ENCODE measurements around the gene OPCML.

Gene OPCML

DNA sequence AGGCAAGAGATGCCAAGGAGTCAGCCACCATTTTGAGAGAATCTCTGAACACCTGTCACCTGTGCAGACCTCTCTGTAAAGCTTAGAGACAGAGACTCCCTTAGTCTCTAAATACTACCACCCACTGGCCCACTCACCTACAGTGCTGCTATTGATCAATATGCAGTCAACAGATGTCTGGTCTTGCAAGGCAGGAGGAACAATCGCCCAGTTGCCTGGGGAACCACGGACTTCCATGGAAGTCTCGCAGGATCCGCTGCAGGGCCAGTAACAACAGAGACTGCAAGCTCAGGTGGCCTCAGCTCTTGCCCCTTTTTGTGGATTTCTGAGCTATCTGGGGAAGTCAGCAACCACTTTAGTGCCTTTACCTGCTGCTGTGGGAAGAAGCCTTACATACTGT, 195.1 kb downstream of the OPCML start:
- in situ Hi-C loops (cut with MboI; ENCODE audit: low sequenced_read_pairs, unreplicated experiment) = no loop called here
- no peak for DNase-seq (ENCODE audit: low spot score)
- TF ChIP-seq, protein P1, sequence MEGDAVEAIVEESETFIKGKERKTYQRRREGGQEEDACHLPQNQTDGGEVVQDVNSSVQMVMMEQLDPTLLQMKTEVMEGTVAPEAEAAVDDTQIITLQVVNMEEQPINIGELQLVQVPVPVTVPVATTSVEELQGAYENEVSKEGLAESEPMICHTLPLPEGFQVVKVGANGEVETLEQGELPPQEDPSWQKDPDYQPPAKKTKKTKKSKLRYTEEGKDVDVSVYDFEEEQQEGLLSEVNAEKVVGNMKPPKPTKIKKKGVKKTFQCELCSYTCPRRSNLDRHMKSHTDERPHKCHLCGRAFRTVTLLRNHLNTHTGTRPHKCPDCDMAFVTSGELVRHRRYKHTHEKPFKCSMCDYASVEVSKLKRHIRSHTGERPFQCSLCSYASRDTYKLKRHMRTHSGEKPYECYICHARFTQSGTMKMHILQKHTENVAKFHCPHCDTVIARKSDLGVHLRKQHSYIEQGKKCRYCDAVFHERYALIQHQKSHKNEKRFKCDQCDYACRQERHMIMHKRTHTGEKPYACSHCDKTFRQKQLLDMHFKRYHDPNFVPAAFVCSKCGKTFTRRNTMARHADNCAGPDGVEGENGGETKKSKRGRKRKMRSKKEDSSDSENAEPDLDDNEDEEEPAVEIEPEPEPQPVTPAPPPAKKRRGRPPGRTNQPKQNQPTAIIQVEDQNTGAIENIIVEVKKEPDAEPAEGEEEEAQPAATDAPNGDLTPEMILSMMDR (IDR thresholded peaks at IDR 0.05; ENCODE audit: borderline replicate concordance, control extremely low read depth, extremely low read depth, insufficient read depth, missing control alignments) = no peak

DNA sequence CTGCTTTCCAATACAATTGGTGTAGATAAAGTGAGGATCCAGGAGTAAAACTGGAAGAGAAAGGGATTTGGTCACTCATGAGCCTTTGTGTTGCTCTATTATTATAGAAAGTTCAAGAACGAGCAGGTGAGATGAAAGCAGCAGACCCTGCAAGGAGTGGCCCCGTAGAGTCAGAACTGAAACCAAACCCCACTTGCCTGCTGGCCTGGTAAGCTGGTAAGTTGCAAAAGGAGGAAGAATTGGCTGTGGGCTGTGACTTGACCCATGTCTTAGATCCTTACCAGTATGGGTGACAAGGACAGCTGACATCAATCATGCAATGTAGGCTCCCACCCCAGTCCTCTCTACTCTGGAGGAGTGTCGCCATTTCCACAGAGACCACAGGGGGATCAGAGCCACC, 201.3 kb downstream of the OPCML start:
- in situ Hi-C loops (cut with MboI; ENCODE audit: low sequenced_read_pairs, unreplicated experiment) = no loop called here
- DNase-seq (ENCODE audit: low spot score) = no peak
- TF ChIP-seq, protein P1 (IDR thresholded peaks at IDR 0.05; ENCODE audit: borderline replicate concordance, control extremely low read depth, extremely low read depth, insufficient read depth, missing control alignments) = no peak

DNA sequence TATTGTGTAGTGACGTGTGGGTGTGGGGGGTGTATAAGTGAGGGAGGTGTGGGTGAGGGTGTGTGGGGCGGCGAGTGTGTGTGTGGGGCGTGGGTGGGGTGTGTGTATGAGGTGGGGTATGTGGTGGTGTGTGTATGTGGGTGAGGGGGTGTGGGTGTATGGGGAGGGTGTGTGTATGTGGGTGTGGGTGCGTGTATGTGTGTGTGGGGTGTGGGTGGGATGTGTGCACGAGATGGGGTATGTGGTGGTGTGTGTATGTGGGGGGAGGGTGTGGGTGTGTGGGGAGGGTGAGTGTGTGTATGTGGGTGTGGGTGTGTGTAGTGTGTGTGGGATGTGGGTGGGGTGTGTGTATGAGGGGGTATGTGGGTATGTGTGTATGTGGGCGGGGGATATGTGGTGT, 205.5 kb downstream of the OPCML start:
- in situ Hi-C loops (cut with MboI; ENCODE audit: low sequenced_read_pairs, unreplicated experiment) = no loop called here
- no peak for DNase-seq (ENCODE audit: low spot score)
- TF ChIP-seq, protein P1 (IDR thresholded peaks at IDR 0.05; ENCODE audit: borderline replicate concordance, control extremely low read depth, extremely low read depth, insufficient read depth, missing control alignments) = no peak

DNA sequence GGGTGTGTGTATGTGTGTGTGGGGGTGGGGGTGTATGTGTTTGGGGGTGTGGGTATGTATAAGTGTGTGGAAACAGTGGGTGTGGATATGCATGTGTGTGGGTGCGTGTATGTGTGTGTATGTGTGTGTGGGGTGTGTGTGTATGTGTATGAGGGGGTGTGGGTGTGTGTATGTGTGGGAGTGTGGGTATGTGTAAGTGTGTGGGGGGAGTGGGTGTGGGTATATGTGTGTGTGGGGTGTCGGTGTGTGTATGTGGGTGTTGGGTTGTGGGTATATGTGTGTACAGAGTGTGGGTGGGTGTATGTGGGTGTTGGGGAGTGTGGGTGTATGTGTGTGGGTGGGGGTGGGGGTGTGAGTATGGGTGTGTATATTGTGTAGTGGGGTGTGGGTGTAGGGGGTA, 206.0 kb downstream of the OPCML start:
- TF ChIP-seq, protein P1 (IDR thresholded peaks at IDR 0.05; ENCODE audit: borderline replicate concordance, control extremely low read depth, extremely low read depth, insufficient read depth, missing control alignments) = no peak
- in situ Hi-C loops (cut with MboI; ENCODE audit: low sequenced_read_pairs, unreplicated experiment) = no loop called here
- no peak for DNase-seq (ENCODE audit: low spot score)

GRCh38 chr11:133325711-133326110, 206.6 kb downstream of the OPCML start:
- TF ChIP-seq, protein P1 (IDR thresholded peaks at IDR 0.05; ENCODE audit: borderline replicate concordance, control extremely low read depth, extremely low read depth, insufficient read depth, missing control alignments) = no peak
- in situ Hi-C loops (cut with MboI; ENCODE audit: low sequenced_read_pairs, unreplicated experiment) = no loop called here
- DNase-seq (ENCODE audit: low spot score) = no peak

- TF ChIP-seq, protein P1 (IDR thresholded peaks at IDR 0.05; ENCODE audit: borderline replicate concordance, control extremely low read depth, extremely low read depth, insufficient read depth, missing control alignments) = no peak
- DNase-seq (ENCODE audit: low spot score) = no peak
- in situ Hi-C loops (cut with MboI; ENCODE audit: low sequenced_read_pairs, unreplicated experiment) = no loop called here
Observed at GRCh38 chr11:133323354-133323753, 208.9 kb downstream of the OPCML start.

GRCh38 chr11:133318221-133318620, 214.1 kb downstream of the OPCML start:
- TF ChIP-seq, protein P1 (IDR thresholded peaks at IDR 0.05; ENCODE audit: borderline replicate concordance, control extremely low read depth, extremely low read depth, insufficient read depth, missing control alignments) = no peak
- in situ Hi-C loops (cut with MboI; ENCODE audit: low sequenced_read_pairs, unreplicated experiment) = no loop called here
- DNase-seq (ENCODE audit: low spot score) = no peak
